ENCODE data around the gene RIPOR2.

DNA sequence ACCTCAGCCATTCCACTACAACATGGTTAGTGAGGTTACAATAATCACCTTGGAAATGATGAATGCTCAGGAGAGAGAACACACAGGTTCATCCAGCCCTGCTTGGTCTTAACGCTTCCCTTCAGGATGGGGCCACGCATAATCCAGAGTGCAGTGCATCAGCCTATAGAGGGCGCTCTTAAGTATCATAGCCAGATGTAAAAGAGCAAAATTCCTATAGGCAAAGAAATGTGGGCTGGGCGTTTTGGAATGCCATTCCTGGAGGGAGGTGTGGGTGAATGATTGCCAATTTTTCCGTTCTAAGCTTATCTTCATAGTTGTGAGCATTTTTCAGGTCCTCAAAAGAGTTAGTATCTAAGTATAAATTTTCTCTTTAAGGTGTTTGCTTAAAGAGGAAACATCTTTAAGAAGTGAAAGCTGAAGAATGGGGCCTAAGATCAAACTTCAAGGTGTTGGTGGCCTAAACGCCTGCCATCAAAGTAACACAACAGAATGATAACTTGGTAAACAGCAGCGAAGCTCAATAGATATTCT is 1.8 kb downstream of the RIPOR2 start:
- TF ChIP-seq, protein P1, sequence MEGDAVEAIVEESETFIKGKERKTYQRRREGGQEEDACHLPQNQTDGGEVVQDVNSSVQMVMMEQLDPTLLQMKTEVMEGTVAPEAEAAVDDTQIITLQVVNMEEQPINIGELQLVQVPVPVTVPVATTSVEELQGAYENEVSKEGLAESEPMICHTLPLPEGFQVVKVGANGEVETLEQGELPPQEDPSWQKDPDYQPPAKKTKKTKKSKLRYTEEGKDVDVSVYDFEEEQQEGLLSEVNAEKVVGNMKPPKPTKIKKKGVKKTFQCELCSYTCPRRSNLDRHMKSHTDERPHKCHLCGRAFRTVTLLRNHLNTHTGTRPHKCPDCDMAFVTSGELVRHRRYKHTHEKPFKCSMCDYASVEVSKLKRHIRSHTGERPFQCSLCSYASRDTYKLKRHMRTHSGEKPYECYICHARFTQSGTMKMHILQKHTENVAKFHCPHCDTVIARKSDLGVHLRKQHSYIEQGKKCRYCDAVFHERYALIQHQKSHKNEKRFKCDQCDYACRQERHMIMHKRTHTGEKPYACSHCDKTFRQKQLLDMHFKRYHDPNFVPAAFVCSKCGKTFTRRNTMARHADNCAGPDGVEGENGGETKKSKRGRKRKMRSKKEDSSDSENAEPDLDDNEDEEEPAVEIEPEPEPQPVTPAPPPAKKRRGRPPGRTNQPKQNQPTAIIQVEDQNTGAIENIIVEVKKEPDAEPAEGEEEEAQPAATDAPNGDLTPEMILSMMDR (IDR thresholded peaks at IDR 0.05): peak in 1 of 4 experiments; percentile 10
- no peak for TF ChIP-seq POLR2AphosphoS5 (IDR thresholded peaks at IDR 0.05)
